ENCODE results near the gene STK11.

GRCh38 chr19:1248139-1248785 lies 42.7 kb downstream of the STK11 start, which contains the start of gene MIDN:
- TF ChIP-seq CTCF (IDR thresholded peaks at IDR 0.05 in 4 of 5, conservative IDR thresholded peaks at IDR 0.05 in 1 of 5), result peak; percentile 26 to 61 (median 53)
- peak; percentile 92 to 94 for TF ChIP-seq POLR2A (IDR thresholded peaks at IDR 0.05)

All from gastrocnemius medialis (tissue), 4 donors.